ENCODE measurements around the gene PFDN1. TPM values are rescaled to one million over a fixed set of nuclear protein-coding genes. Genes with fewer than 3 reads are reported as not detected.

Gene PFDN1
- total and polyA plus RNA-seq, 2 experiments from 2014 or later: 119 to 256 TPM

DNA sequence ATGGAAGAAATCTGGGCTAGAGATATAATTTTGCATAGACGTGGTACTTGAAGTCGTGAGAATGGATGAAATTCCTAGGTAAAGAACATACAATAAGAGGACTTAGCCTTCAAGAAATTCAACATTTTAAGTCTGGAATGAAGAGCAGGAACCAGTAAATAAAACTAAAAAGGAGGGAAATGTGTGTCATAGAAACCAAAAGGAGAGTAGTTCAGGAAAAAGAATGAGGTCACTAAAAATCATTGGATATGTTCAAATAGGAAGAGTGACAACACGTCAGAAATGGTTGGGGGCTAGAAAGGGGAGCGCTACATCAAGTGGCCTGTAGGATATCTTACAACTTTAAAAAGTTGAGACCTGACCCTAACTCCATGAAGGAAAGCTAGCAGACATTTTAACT, 44.0 kb downstream of the PFDN1 start:
- ATAC-seq (no peak), DNase-seq (ENCODE audit: low spot score) (no peak)
- Histone ChIP-seq H3F3A (replicated peaks; ENCODE audit: low read depth) (no peaks in the 10 kb centered on the region), H3K4me1 (ENCODE audit: insufficient read depth) (peaks cover 9% of the 10 kb centered on the region), H3K27ac (ENCODE audit: low read depth) (peak overlapping the region; percentile 20), H3K4me2 (no peak overlapping the region), H3K27me3 (ENCODE audit: insufficient read depth) (no peaks in the 10 kb centered on the region), H4K20me1 (replicated peaks; ENCODE audit: insufficient read depth) (peaks cover 10% of the 10 kb centered on the region; the same call in 1 of the 2 replicates), H3K9me2 (ENCODE audit: insufficient read depth) (no peaks in the 10 kb centered on the region), H2AFZ (no peak overlapping the region), H3K4me3 (no peak overlapping the region), H3K36me3 (ENCODE audit: insufficient read depth) (no peaks in the 10 kb centered on the region), H3K79me2 (replicated peaks; ENCODE audit: insufficient read depth) (peaks cover 52% of the 10 kb centered on the region)
- Mint-ChIP-seq H3K27ac (peak overlapping the region; percentile 20; the same call in 1 of the 2 replicates), H3K4me1 (peaks cover 17% of the 10 kb centered on the region), H3K36me3 (ENCODE audit: low read depth) (peaks cover 21% of the 10 kb centered on the region), H3K27me3 (ENCODE audit: insufficient read depth, low read depth, poor library complexity) (peaks cover 2% of the 10 kb centered on the region), H3K9me3 (no peaks in the 10 kb centered on the region; the same call in 2 of the 3 replicates), H3K4me3 (no peak overlapping the region)
- TF ChIP-seq, protein P1, sequence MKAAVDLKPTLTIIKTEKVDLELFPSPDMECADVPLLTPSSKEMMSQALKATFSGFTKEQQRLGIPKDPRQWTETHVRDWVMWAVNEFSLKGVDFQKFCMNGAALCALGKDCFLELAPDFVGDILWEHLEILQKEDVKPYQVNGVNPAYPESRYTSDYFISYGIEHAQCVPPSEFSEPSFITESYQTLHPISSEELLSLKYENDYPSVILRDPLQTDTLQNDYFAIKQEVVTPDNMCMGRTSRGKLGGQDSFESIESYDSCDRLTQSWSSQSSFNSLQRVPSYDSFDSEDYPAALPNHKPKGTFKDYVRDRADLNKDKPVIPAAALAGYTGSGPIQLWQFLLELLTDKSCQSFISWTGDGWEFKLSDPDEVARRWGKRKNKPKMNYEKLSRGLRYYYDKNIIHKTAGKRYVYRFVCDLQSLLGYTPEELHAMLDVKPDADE (IDR thresholded peaks at IDR 0.05): no peak
- no peak for TF ChIP-seq JUNB (IDR thresholded peaks at IDR 0.05; ENCODE audit: unreplicated experiment)
- no peak for TF ChIP-seq EZH2 (IDR thresholded peaks at IDR 0.05; ENCODE audit: low read depth, unreplicated experiment)

DNA sequence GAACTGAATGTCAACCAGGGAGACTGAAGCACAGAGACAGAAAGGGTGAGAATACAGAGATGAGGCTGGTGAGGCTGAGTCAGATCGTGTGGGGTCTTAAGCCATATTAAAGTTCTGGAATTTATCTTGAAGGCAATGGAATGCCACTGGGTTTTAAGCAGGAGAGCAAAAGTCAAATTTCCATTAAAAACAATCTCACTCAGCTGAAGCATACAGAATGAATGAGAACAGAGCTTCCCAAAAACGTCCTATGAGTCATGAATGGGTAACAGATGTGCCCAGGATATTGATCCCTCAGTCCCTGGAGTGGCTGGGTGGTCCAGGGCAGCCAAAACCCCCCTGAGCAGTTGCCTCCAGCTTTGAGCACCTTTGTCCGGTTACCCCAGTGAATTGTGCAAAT, 44.9 kb downstream of the PFDN1 start:
- Histone ChIP-seq H3K4me2 (no peak overlapping the region), H3K9me2 (ENCODE audit: insufficient read depth) (no peaks in the 10 kb centered on the region), H3K4me1 (ENCODE audit: insufficient read depth) (peaks cover 9% of the 10 kb centered on the region), H3K27ac (ENCODE audit: low read depth) (no peak overlapping the region), H2AFZ (no peak overlapping the region), H3K36me3 (ENCODE audit: insufficient read depth) (no peaks in the 10 kb centered on the region), H4K20me1 (replicated peaks; ENCODE audit: insufficient read depth) (peaks cover 17% of the 10 kb centered on the region; the same call in 1 of the 2 replicates), H3K79me2 (replicated peaks; ENCODE audit: insufficient read depth) (peaks cover 55% of the 10 kb centered on the region), H3K27me3 (ENCODE audit: insufficient read depth) (no peaks in the 10 kb centered on the region), H3K4me3 (no peak overlapping the region), H3F3A (replicated peaks; ENCODE audit: low read depth) (no peaks in the 10 kb centered on the region)
- H3K4me3 Mint-ChIP-seq: no peak overlapping the region
- H3K36me3 Mint-ChIP-seq (ENCODE audit: low read depth): peaks cover 21% of the 10 kb centered on the region
- H3K27me3 Mint-ChIP-seq (ENCODE audit: insufficient read depth, low read depth, poor library complexity): peaks cover 2% of the 10 kb centered on the region
- H3K4me1 Mint-ChIP-seq: peaks cover 17% of the 10 kb centered on the region
- DNase-seq (ENCODE audit: low spot score) (no peak), ATAC-seq (no peak)
- no peaks in the 10 kb centered on the region; the same call in 2 of the 3 replicates for H3K9me3 Mint-ChIP-seq
- peak overlapping the region; percentile 25; the same call in 1 of the 2 replicates for H3K27ac Mint-ChIP-seq
- TF ChIP-seq EZH2 (IDR thresholded peaks at IDR 0.05; ENCODE audit: low read depth, unreplicated experiment) (no peak), JUNB (IDR thresholded peaks at IDR 0.05; ENCODE audit: unreplicated experiment) (no peak), POLR2AphosphoS5 (IDR thresholded peaks at IDR 0.05; ENCODE audit: low read depth) (no peak), NANOG (IDR thresholded peaks at IDR 0.05; ENCODE audit: borderline replicate concordance) (no peak), EZH2phosphoT487 (IDR thresholded peaks at IDR 0.05; ENCODE audit: unreplicated experiment) (no peak), ZNF331 (CRISPR knock-in tag; IDR thresholded peaks at IDR 0.05; ENCODE audit: low read depth) (no peak)
- TF ChIP-seq, protein P2, sequence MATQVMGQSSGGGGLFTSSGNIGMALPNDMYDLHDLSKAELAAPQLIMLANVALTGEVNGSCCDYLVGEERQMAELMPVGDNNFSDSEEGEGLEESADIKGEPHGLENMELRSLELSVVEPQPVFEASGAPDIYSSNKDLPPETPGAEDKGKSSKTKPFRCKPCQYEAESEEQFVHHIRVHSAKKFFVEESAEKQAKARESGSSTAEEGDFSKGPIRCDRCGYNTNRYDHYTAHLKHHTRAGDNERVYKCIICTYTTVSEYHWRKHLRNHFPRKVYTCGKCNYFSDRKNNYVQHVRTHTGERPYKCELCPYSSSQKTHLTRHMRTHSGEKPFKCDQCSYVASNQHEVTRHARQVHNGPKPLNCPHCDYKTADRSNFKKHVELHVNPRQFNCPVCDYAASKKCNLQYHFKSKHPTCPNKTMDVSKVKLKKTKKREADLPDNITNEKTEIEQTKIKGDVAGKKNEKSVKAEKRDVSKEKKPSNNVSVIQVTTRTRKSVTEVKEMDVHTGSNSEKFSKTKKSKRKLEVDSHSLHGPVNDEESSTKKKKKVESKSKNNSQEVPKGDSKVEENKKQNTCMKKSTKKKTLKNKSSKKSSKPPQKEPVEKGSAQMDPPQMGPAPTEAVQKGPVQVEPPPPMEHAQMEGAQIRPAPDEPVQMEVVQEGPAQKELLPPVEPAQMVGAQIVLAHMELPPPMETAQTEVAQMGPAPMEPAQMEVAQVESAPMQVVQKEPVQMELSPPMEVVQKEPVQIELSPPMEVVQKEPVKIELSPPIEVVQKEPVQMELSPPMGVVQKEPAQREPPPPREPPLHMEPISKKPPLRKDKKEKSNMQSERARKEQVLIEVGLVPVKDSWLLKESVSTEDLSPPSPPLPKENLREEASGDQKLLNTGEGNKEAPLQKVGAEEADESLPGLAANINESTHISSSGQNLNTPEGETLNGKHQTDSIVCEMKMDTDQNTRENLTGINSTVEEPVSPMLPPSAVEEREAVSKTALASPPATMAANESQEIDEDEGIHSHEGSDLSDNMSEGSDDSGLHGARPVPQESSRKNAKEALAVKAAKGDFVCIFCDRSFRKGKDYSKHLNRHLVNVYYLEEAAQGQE (IDR thresholded peaks at IDR 0.05; ENCODE audit: unreplicated experiment): no peak
- TF ChIP-seq, protein P3, sequence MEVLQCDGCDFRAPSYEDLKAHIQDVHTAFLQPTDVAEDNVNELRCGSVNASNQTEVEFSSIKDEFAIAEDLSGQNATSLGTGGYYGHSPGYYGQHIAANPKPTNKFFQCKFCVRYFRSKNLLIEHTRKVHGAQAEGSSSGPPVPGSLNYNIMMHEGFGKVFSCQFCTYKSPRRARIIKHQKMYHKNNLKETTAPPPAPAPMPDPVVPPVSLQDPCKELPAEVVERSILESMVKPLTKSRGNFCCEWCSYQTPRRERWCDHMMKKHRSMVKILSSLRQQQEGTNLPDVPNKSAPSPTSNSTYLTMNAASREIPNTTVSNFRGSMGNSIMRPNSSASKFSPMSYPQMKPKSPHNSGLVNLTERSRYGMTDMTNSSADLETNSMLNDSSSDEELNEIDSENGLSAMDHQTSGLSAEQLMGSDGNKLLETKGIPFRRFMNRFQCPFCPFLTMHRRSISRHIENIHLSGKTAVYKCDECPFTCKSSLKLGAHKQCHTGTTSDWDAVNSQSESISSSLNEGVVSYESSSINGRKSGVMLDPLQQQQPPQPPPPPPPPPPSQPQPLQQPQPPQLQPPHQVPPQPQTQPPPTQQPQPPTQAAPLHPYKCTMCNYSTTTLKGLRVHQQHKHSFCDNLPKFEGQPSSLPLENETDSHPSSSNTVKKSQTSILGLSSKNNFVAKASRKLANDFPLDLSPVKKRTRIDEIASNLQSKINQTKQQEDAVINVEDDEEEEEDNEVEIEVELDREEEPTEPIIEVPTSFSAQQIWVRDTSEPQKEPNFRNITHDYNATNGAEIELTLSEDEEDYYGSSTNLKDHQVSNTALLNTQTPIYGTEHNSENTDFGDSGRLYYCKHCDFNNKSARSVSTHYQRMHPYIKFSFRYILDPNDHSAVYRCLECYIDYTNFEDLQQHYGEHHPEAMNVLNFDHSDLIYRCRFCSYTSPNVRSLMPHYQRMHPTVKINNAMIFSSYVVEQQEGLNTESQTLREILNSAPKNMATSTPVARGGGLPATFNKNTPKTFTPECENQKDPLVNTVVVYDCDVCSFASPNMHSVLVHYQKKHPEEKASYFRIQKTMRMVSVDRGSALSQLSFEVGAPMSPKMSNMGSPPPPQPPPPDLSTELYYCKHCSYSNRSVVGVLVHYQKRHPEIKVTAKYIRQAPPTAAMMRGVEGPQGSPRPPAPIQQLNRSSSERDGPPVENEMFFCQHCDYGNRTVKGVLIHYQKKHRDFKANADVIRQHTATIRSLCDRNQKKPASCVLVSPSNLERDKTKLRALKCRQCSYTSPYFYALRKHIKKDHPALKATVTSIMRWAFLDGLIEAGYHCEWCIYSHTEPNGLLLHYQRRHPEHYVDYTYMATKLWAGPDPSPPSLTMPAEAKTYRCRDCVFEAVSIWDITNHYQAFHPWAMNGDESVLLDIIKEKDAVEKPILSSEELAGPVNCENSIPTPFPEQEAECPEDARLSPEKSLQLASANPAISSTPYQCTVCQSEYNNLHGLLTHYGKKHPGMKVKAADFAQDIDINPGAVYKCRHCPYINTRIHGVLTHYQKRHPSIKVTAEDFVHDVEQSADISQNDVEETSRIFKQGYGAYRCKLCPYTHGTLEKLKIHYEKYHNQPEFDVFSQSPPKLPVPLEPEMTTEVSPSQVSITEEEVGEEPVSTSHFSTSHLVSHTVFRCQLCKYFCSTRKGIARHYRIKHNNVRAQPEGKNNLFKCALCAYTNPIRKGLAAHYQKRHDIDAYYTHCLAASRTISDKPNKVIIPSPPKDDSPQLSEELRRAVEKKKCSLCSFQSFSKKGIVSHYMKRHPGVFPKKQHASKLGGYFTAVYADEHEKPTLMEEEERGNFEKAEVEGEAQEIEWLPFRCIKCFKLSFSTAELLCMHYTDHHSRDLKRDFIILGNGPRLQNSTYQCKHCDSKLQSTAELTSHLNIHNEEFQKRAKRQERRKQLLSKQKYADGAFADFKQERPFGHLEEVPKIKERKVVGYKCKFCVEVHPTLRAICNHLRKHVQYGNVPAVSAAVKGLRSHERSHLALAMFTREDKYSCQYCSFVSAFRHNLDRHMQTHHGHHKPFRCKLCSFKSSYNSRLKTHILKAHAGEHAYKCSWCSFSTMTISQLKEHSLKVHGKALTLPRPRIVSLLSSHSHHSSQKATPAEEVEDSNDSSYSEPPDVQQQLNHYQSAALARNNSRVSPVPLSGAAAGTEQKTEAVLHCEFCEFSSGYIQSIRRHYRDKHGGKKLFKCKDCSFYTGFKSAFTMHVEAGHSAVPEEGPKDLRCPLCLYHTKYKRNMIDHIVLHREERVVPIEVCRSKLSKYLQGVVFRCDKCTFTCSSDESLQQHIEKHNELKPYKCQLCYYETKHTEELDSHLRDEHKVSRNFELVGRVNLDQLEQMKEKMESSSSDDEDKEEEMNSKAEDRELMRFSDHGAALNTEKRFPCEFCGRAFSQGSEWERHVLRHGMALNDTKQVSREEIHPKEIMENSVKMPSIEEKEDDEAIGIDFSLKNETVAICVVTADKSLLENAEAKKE (CRISPR knock-in tag; IDR thresholded peaks at IDR 0.05): no peak
- TF ChIP-seq, protein P1 (IDR thresholded peaks at IDR 0.05): no peak

Data from GM23338 (cell line).